ENCODE measurements around the gene SLC25A40.
"Not testable (repeated sequence)": the region's sequence is repeated elsewhere in the genome, so short reads cannot be mapped to it uniquely, and the experiment has no call there.

SLC25A40 gene, protein sequence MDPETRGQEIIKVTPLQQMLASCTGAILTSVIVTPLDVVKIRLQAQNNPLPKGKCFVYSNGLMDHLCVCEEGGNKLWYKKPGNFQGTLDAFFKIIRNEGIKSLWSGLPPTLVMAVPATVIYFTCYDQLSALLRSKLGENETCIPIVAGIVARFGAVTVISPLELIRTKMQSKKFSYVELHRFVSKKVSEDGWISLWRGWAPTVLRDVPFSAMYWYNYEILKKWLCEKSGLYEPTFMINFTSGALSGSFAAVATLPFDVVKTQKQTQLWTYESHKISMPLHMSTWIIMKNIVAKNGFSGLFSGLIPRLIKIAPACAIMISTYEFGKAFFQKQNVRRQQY

GRCh38 chr7:87876040-87876868, at the start of gene SLC25A40, which contains the start of gene DBF4:
SLC25A40 (minus strand) TSS chr7:87876360; CDS start chr7:87858727, 17,633 bp downstream.
DBF4 (plus strand) TSS chr7:87876493; CDS start chr7:87876733, 240 bp downstream.
- DNase-seq (ENCODE audit: low read depth) = peak; percentile 89
- peak within 1 kb of the TSS; percentile 82 for H3K4me3 ChIP-seq (ENCODE audit: low read length)
- no peak for TF ChIP-seq CTCF (conservative IDR thresholded peaks at IDR 0.05; ENCODE audit: low read length)

GRCh38 chr7:87922759-87923395, 46.7 kb upstream of the SLC25A40 start:
- not testable (repeated sequence) for DNase-seq (ENCODE audit: low read depth); H3K4me3 ChIP-seq (ENCODE audit: low read length)

DNA sequence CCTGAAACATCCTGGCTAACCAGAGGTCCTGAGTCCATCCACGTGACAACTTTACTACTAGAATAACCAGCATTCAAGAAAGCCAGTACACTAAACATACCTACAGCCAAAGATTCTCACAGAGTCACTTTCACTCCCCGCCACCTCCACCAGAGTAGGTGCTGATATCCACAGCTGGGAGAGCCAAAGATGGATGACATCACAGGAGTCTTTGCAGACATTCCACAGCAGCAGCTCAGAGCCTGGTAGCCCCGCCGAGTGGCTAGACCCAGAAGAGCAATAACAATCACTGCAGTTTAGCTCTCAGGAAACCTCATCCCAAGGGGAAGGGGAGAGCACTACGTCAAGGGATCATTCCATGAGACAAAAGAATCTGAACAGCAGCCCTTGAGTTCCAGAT, 44.4 kb upstream of the SLC25A40 start:
- no peak for DNase-seq (ENCODE audit: low read depth)
- no peak for TF ChIP-seq CTCF (conservative IDR thresholded peaks at IDR 0.05; ENCODE audit: low read length)

GRCh38 chr7:87919875-87920274, 43.7 kb upstream of the SLC25A40 start:
- DNase-seq (ENCODE audit: low read depth) = no peak
- no peak overlapping the region for H3K4me3 ChIP-seq (ENCODE audit: low read length)
- no peak for TF ChIP-seq CTCF (conservative IDR thresholded peaks at IDR 0.05; ENCODE audit: low read length)

More for the DNA sequence above, 44.4 kb upstream of the SLC25A40 start:
- no peak overlapping the region for H3K4me3 ChIP-seq (ENCODE audit: low read length)

DNA sequence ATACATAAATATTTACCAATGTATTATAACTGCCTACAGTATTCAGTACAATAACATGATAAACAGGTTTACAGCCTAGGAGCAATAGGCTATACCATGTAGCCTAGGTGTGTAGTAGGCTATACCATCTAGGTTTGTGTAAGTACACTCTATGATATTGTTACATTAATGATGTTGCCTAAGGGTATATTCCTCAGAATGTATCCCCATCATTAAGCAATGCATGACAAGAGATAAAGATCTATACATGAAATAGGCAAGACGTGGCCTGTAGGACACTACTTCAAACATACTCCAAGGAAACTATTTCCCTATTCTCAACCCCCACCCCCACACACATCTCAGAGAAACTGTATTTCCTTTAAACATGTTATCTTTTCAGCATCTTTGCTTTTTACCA, 42.6 kb upstream of the SLC25A40 start:
- H3K4me3 ChIP-seq (ENCODE audit: low read length) = no peak overlapping the region
- TF ChIP-seq CTCF (conservative IDR thresholded peaks at IDR 0.05; ENCODE audit: low read length) = no peak

GRCh38 chr7:87912121-87912520, 36.0 kb upstream of the SLC25A40 start:
- DNase-seq (ENCODE audit: low read depth) = no peak
- no peak for TF ChIP-seq CTCF (conservative IDR thresholded peaks at IDR 0.05; ENCODE audit: low read length)
- no peak overlapping the region for H3K4me3 ChIP-seq (ENCODE audit: low read length)

More for the DNA sequence above, 42.6 kb upstream of the SLC25A40 start:
- DNase-seq (ENCODE audit: low read depth) = no peak

GRCh38 chr7:87908814-87909213, 32.7 kb upstream of the SLC25A40 start:
- H3K4me3 ChIP-seq (ENCODE audit: low read length); DNase-seq (ENCODE audit: low read depth): not testable (repeated sequence)

GRCh38 chr7:87907136-87907906, 31.2 kb upstream of the SLC25A40 start:
- peak; percentile 38 for DNase-seq (ENCODE audit: low read depth)
- not testable (repeated sequence) for H3K4me3 ChIP-seq (ENCODE audit: low read length)

Measured in AG10803 (cell line).